H1 (cell line): Measurements from ENCODE around the gene PTCH2.

Experiments
- RFX5 ChIP-seq: IDR thresholded peaks from 2 replicates; pipeline ENCODE4 v1.6.1; 2011; ENCODE audit warnings: low read depth, low read length, improper control_type of control experiment, borderline replicate concordance
- YY1 ChIP-seq: IDR thresholded peaks from 2 replicates; pipeline ENCODE4 v1.6.1; 2011; ENCODE audit warnings: low read depth, mild to moderate bottlenecking, low read length
- TF ChIP-seq, protein P1 (sequence below), 3 experiments: IDR thresholded peaks; 1 replicate in 2 of 3; 2 replicates in 1 of 3; pipeline versions ENCODE4 v1.5.1 to v1.6.1; 2011; ENCODE audit warnings: low read length in 3 of 3, mild to moderate bottlenecking in 3 of 3, inconsistent platforms in 2 of 3, low read depth in 1 of 3, moderate library complexity in 1 of 3; ENCODE audit not compliant: insufficient read depth in 1 of 3; ENCODE audit errors: control extremely low read depth in 1 of 3

GRCh38 chr1:44803062-44803311 lies 40.1 kb downstream of the PTCH2 start:
- TF ChIP-seq, protein P1, sequence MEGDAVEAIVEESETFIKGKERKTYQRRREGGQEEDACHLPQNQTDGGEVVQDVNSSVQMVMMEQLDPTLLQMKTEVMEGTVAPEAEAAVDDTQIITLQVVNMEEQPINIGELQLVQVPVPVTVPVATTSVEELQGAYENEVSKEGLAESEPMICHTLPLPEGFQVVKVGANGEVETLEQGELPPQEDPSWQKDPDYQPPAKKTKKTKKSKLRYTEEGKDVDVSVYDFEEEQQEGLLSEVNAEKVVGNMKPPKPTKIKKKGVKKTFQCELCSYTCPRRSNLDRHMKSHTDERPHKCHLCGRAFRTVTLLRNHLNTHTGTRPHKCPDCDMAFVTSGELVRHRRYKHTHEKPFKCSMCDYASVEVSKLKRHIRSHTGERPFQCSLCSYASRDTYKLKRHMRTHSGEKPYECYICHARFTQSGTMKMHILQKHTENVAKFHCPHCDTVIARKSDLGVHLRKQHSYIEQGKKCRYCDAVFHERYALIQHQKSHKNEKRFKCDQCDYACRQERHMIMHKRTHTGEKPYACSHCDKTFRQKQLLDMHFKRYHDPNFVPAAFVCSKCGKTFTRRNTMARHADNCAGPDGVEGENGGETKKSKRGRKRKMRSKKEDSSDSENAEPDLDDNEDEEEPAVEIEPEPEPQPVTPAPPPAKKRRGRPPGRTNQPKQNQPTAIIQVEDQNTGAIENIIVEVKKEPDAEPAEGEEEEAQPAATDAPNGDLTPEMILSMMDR (IDR thresholded peaks at IDR 0.05; ENCODE audit: control extremely low read depth in 1 of 3, insufficient read depth in 1 of 3, low read depth in 1 of 3, low read length in 3 of 3): no peak
- TF ChIP-seq RFX5 (no peak), YY1 (no peak)
